Choroid plexus epithelial cell (primary cell): ENCODE measurements around the gene WARS2.

Experiments used
- DNase-seq: peaks from one replicate; pipeline ENCODE4 v3.0.0-alpha.2; 2010; ENCODE audit warnings: low read depth
- H3K4me3 ChIP-seq: 2 replicates; pipeline ENCODE4 v1.5.1; 2011; ENCODE audit warnings: low read depth, mild to moderate bottlenecking, control low read depth, low read length, moderate library complexity
- TF ChIP-seq, protein P1 (sequence below): conservative IDR thresholded peaks from 2 replicates; pipeline ENCODE4 v1.5.1; 2011; ENCODE audit warnings: low read depth, mild to moderate bottlenecking, control low read depth, inconsistent platforms, low read length, moderate library complexity

Gene WARS2

DNA sequence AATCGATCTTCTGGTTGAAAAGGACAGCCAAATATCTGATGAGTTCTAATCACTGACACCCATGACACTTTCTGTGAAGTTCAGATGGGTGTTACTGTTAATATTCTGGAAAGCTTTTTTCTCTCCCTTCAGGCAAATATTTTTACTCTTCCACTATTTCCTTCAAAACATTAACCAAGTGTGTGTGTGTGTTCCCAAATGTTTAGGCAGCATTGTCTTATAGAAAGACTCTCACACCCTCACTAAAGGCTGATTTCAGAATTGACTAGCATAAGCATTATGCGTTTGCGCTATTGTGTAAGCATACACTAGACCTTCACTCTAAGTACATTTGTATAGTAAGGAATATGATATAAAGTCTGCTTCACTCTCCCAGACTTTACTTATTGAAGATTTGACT is 24.7 kb downstream of the WARS2 start:
- no peak overlapping the region for H3K4me3 ChIP-seq
- TF ChIP-seq, protein P1, sequence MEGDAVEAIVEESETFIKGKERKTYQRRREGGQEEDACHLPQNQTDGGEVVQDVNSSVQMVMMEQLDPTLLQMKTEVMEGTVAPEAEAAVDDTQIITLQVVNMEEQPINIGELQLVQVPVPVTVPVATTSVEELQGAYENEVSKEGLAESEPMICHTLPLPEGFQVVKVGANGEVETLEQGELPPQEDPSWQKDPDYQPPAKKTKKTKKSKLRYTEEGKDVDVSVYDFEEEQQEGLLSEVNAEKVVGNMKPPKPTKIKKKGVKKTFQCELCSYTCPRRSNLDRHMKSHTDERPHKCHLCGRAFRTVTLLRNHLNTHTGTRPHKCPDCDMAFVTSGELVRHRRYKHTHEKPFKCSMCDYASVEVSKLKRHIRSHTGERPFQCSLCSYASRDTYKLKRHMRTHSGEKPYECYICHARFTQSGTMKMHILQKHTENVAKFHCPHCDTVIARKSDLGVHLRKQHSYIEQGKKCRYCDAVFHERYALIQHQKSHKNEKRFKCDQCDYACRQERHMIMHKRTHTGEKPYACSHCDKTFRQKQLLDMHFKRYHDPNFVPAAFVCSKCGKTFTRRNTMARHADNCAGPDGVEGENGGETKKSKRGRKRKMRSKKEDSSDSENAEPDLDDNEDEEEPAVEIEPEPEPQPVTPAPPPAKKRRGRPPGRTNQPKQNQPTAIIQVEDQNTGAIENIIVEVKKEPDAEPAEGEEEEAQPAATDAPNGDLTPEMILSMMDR = no peak
- no peak for DNase-seq

DNA sequence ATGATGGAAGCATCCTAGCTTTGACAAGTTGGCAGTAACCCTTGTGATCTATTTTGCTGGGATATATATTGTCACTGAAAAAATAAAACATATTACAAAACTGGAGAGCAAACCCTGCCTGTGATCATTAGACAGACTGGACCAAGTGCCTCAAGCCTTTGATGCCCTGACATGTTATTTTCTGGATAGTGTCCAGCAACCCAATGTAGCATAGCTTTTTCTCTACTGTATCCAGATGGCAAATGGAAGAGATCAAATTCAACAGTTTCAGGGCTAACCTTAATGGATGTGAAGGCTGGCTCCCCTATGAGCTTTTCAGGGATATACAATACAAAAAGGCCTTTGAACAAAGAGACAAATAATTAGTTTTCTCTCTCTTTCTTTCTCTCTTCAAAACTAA is 25.1 kb downstream of the WARS2 start:
- DNase-seq = no peak
- H3K4me3 ChIP-seq = no peak overlapping the region
- TF ChIP-seq, protein P1 = no peak

DNA sequence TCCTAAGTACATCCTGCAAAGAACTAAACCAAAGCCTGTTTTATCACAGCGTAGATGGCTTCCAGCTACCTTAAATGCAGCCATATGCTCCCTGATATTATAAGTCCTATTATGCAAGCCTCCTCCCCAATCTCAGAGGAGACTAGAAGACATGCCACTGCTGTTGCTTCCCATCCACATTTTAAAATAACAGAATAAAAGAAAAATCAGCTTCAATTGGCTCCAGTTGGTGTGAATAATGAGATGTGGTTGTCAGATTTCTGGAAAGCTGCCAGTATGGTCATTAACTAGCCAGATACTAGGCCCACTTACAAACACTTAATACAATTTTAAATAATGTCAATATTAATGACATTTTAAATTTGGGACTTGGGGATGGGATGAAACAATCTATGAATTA is 25.7 kb downstream of the WARS2 start:
- H3K4me3 ChIP-seq = no peak overlapping the region
- TF ChIP-seq, protein P1 = no peak
- no peak for DNase-seq

DNA sequence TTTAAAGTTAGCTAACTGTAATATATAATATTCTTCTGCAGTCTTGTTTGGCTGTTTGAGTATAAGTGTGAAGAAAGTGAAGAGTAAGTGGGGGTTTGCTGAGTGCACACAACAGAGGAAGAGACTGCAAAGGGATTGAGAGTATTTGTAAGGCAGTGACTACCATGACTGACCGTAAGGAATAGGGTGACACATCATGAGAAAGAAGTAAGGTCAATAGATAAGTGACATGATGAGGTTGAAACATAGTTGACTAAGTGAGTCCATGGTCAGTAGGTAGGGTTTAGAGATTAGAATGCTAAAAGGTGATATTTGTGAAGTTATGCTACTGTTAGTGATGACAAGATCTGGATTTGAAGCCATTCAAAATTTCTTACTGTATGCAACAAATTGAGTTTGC is 27.7 kb downstream of the WARS2 start:
- DNase-seq = no peak
- H3K4me3 ChIP-seq = no peak overlapping the region
- TF ChIP-seq, protein P1 = no peak

DNA sequence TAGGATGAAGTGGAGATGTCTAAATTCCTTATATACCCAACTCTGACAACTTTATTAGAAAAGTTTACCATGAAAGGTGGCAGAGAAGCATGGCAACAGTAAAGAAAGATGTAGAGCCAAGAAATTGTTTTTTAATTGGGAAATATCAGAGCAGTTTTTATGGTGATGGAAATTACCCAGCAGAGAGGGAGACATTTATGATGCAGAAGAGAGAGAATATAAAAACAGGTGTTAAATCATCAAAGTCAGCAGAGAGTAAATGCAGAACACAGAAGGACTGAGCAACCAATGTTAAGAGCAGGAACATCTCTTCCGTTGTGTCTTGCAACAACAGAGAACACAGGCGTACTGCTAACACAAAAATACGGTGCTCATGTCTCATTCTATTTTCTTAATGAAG is 28.2 kb downstream of the WARS2 start:
- TF ChIP-seq, protein P1 = no peak
- no peak for DNase-seq

DNA sequence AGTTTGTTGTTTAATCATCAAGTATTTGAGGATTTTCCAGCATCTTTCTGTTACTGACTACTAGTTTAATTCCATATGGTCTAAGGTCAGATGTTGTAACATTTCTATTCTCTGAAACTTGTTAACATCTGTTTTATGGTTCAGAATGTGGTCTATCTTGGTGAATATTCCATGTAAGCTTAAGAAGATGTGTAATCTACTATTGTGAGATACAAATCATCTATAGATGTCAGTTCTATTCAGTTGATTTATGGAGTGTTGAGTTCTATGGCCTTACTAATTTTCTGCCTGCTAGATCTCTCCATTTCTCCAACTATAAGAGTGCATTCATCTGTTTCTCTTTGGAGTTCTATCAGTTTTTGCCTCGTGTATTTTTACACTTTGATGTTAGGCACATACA is 31.5 kb downstream of the WARS2 start:
- DNase-seq = peak; percentile 44
- TF ChIP-seq, protein P1 = no peak
- no peak overlapping the region for H3K4me3 ChIP-seq

More for the DNA sequence above, 28.2 kb downstream of the WARS2 start:
- H3K4me3 ChIP-seq = no peak overlapping the region

DNA sequence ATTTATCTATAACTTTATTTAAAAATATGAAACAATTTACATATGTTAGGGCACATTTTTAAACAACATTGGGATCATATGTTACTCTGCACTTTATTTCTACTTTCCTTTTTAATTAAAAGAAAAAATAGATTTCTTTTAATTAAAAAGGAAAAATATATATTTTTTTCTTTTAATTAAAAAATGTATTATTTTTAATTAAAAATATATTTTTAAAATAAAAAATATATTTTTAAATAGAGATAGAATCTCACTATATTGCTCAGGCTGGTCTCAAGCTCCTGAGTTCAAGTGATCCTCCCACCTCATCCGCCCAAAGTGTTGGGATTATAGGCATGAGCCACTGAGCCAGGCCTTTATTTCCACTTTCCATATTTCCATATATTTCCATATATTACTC is 36.7 kb downstream of the WARS2 start:
- no peak overlapping the region for H3K4me3 ChIP-seq
- TF ChIP-seq, protein P1 = no peak
- DNase-seq = no peak
